GM12878 (cell line): ENCODE results near the gene KAZN. TPM values are rescaled to one million over a fixed set of nuclear protein-coding genes. Genes with fewer than 3 reads are reported as not detected.

Experiments
- BACH1 ChIP-seq: fragments of 450-650 bp; IDR thresholded peaks from 2 replicates; pipeline ENCODE4 v1.6.1; 2017; ENCODE audit warnings: mild to moderate bottlenecking, borderline replicate concordance
- CREM ChIP-seq: IDR thresholded peaks from 2 replicates; pipeline ENCODE4 v1.6.1; 2014; ENCODE audit warnings: antibody characterized with exemption, low read depth
- EP300 ChIP-seq, 2 experiments: fragments of 150-350 bp in 1 of 2; IDR thresholded peaks; 2 replicates each; pipeline ENCODE4 v1.6.1; 2011 to 2012; ENCODE audit warnings: low read depth in 2 of 2, low read length in 2 of 2, borderline replicate concordance in 1 of 2, improper control_type of control experiment in 1 of 2, inconsistent platforms in 1 of 2; ENCODE audit not compliant: control insufficient read depth in 1 of 2
- ESRRA ChIP-seq: IDR thresholded peaks from 2 replicates; pipeline ENCODE4 v1.6.1; 2012; ENCODE audit warnings: mild to moderate bottlenecking, low read length, improper control_type of control experiment
- EZH2 ChIP-seq: IDR thresholded peaks from 2 replicates; pipeline ENCODE4 v1.6.1; 2012; ENCODE audit warnings: low read depth, mild to moderate bottlenecking, control low read depth, inconsistent platforms, low read length, borderline replicate concordance; ENCODE audit not compliant: control insufficient read depth
- HDAC6 ChIP-seq: fragments of 200-600 bp; sonication (generic); IDR thresholded peaks from one replicate; pipeline ENCODE4 v1.8.0; 2017; ENCODE audit warnings: antibody characterized with exemption; ENCODE audit not compliant: unreplicated experiment
- MAX ChIP-seq: IDR thresholded peaks from 2 replicates; pipeline ENCODE4 v1.6.1; 2012; ENCODE audit warnings: low read depth, low read length, improper control_type of control experiment
- MEF2A ChIP-seq: IDR thresholded peaks from 2 replicates; pipeline ENCODE4 v1.6.1; 2011; ENCODE audit warnings: low read depth, mild to moderate bottlenecking, low read length, moderate library complexity; ENCODE audit not compliant: insufficient read depth
- NBN ChIP-seq: fragments of 450-650 bp; IDR thresholded peaks from 2 replicates; pipeline ENCODE4 v1.6.1; 2016
- PAX5 ChIP-seq: IDR thresholded peaks from 2 replicates; pipeline ENCODE4 v1.6.1; 2011; ENCODE audit warnings: low read depth, low read length, borderline replicate concordance
- POLR2AphosphoS5 ChIP-seq: IDR thresholded peaks from 2 replicates; pipeline ENCODE4 v1.6.1; 2011; ENCODE audit warnings: mild to moderate bottlenecking, low read length, inconsistent platforms
- RAD21 ChIP-seq: IDR thresholded peaks from 2 replicates; pipeline ENCODE4 v1.6.1; 2011; ENCODE audit warnings: mild to moderate bottlenecking, low read depth, low read length, moderate library complexity; ENCODE audit not compliant: insufficient read depth
- STAT1 ChIP-seq: fragments of 450-650 bp; conservative IDR thresholded peaks from 2 replicates; pipeline ENCODE4 v1.6.1; 2014; ENCODE audit warnings: antibody characterized with exemption, mild to moderate bottlenecking
- TCF7 ChIP-seq: IDR thresholded peaks from 2 replicates; pipeline ENCODE4 v1.6.1; 2014; ENCODE audit warnings: antibody characterized with exemption, borderline replicate concordance
- ZNF207 ChIP-seq: fragments of 450-650 bp; IDR thresholded peaks from 2 replicates; pipeline ENCODE4 v1.6.1; 2014; ENCODE audit warnings: antibody characterized with exemption, mild to moderate bottlenecking, borderline replicate concordance
- ZNF217 ChIP-seq: fragments of 450-650 bp; IDR thresholded peaks from 2 replicates; pipeline ENCODE4 v1.6.1; 2017; ENCODE audit warnings: antibody characterized with exemption, mild to moderate bottlenecking
- ZNF384 ChIP-seq: IDR thresholded peaks from 2 replicates; pipeline ENCODE4 v1.6.1; 2012; ENCODE audit warnings: low read depth, mild to moderate bottlenecking, low read length, improper control_type of control experiment, borderline replicate concordance
- ZNF687 ChIP-seq: fragments of 450-650 bp; IDR thresholded peaks from 2 replicates; pipeline ENCODE4 v1.6.1; 2017; ENCODE audit warnings: mild to moderate bottlenecking, moderate library complexity
- polyA plus RNA-seq, 11 experiments: library from polyadenylated mRNA; depleted of rRNA in 4 of 11; unstranded in 6 of 11; stranded (reverse) in 5 of 11; fragments of >200 nt; fragmentation: Nextera tagmentation in 4 of 11; fragmentation: Illumina TruSeq in 1 of 11; extraction: Ambion mirVana in 4 of 11; extraction: Trizol in 1 of 11; gene quantifications; 1 replicate in 1 of 11; 2 replicates in 10 of 11; pipeline versions ENCODE4 v1.2.1 to v1.2.3, GENCODE V29; 2011 to 2016; ENCODE audit warnings: inconsistent platforms in 2 of 11, missing spikeins in 2 of 11, low read depth in 1 of 11
- total RNA-seq, 4 experiments: library from RNA; depleted of rRNA in 3 of 4; stranded (reverse); fragments of >200 nt in 3 of 4; fragmentation: Illumina TruSeq in 1 of 4; extraction: Trizol in 1 of 4; gene quantifications; 2 replicates each; pipeline versions ENCODE4 v1.2.1 to v1.2.3, GENCODE V29; 2013 to 2021
- TF ChIP-seq, protein P1 (sequence below): fragments of 150-350 bp; IDR thresholded peaks from 2 replicates; pipeline ENCODE4 v1.6.1; 2016; ENCODE audit warnings: low read depth, low read length
- TF ChIP-seq, protein P2 (sequence below): fragments of 450-650 bp; IDR thresholded peaks from 2 replicates; pipeline ENCODE4 v1.6.1; 2017; ENCODE audit warnings: low read depth, mild to moderate bottlenecking, moderate library complexity

Gene KAZN
- total and polyA plus RNA-seq, 10 of the 15 experiments (the other 5 are each of a cell fraction or from before 2014, with no cell fraction given): 0.72 to 4.0 (median 1.2) TPM

GRCh38 chr1:14739082-14739832, 140.8 kb downstream of the KAZN start (continued):
- TF ChIP-seq, protein P1, sequence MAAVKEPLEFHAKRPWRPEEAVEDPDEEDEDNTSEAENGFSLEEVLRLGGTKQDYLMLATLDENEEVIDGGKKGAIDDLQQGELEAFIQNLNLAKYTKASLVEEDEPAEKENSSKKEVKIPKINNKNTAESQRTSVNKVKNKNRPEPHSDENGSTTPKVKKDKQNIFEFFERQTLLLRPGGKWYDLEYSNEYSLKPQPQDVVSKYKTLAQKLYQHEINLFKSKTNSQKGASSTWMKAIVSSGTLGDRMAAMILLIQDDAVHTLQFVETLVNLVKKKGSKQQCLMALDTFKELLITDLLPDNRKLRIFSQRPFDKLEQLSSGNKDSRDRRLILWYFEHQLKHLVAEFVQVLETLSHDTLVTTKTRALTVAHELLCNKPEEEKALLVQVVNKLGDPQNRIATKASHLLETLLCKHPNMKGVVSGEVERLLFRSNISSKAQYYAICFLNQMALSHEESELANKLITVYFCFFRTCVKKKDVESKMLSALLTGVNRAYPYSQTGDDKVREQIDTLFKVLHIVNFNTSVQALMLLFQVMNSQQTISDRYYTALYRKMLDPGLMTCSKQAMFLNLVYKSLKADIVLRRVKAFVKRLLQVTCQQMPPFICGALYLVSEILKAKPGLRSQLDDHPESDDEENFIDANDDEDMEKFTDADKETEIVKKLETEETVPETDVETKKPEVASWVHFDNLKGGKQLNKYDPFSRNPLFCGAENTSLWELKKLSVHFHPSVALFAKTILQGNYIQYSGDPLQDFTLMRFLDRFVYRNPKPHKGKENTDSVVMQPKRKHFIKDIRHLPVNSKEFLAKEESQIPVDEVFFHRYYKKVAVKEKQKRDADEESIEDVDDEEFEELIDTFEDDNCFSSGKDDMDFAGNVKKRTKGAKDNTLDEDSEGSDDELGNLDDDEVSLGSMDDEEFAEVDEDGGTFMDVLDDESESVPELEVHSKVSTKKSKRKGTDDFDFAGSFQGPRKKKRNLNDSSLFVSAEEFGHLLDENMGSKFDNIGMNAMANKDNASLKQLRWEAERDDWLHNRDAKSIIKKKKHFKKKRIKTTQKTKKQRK: no peak
- TF ChIP-seq ZNF217: no peak
- TF ChIP-seq ZNF384: peak; percentile 83; the same call in 1 of the 2 replicates
- TF ChIP-seq NBN: no peak
- TF ChIP-seq HDAC6: no peak
- peak; percentile 97 for TF ChIP-seq ZNF687
- no peak for TF ChIP-seq BACH1
- TF ChIP-seq EP300 (IDR thresholded peaks at IDR 0.05; ENCODE audit: borderline replicate concordance in 1 of 2, control insufficient read depth in 1 of 2, low read depth in 2 of 2, low read length in 2 of 2): peak; percentile 38 to 51; a peak in 2 of 4 replicates
- TF ChIP-seq CREM: peak; percentile 61; the same call in 1 of the 2 replicates
- no peak for TF ChIP-seq RAD21
- TF ChIP-seq, protein P2, sequence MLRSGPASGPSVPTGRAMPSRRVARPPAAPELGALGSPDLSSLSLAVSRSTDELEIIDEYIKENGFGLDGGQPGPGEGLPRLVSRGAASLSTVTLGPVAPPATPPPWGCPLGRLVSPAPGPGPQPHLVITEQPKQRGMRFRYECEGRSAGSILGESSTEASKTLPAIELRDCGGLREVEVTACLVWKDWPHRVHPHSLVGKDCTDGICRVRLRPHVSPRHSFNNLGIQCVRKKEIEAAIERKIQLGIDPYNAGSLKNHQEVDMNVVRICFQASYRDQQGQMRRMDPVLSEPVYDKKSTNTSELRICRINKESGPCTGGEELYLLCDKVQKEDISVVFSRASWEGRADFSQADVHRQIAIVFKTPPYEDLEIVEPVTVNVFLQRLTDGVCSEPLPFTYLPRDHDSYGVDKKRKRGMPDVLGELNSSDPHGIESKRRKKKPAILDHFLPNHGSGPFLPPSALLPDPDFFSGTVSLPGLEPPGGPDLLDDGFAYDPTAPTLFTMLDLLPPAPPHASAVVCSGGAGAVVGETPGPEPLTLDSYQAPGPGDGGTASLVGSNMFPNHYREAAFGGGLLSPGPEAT: peak; percentile 85
- no peak for TF ChIP-seq MEF2A
- no peak for TF ChIP-seq ZNF207
- no peak for TF ChIP-seq STAT1
- TF ChIP-seq PAX5: no peak
- no peak for TF ChIP-seq EZH2
- peak; percentile 82 for TF ChIP-seq MAX
- no peak for TF ChIP-seq POLR2AphosphoS5
- no peak for TF ChIP-seq ESRRA
- peak; percentile 49; the same call in 1 of the 2 replicates for TF ChIP-seq TCF7
